ENCODE results near the gene HES3.
A peak's percentile ranks its signal among the peaks of the same experiment; 100 is the strongest.

DNA sequence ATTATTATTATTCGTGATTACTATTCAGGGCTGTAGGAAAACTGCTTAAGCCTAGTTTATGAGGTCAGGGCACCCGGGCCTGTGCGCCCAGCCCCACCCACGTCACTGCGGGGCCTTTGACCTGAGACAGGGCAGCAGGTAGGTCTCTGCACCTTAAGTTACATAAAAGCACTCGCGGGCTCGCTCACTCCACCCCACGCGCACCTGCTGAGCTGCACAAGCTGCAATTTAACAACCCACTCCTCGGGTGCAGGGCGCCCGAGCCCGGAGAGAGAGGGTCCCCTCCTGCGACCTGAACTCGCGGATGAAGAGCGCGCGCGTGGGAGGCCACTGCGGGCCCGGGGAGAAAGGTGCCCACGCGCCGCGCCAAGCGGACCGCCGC, 8.7 kb upstream of the HES3 start:
- TF ChIP-seq, protein P1, sequence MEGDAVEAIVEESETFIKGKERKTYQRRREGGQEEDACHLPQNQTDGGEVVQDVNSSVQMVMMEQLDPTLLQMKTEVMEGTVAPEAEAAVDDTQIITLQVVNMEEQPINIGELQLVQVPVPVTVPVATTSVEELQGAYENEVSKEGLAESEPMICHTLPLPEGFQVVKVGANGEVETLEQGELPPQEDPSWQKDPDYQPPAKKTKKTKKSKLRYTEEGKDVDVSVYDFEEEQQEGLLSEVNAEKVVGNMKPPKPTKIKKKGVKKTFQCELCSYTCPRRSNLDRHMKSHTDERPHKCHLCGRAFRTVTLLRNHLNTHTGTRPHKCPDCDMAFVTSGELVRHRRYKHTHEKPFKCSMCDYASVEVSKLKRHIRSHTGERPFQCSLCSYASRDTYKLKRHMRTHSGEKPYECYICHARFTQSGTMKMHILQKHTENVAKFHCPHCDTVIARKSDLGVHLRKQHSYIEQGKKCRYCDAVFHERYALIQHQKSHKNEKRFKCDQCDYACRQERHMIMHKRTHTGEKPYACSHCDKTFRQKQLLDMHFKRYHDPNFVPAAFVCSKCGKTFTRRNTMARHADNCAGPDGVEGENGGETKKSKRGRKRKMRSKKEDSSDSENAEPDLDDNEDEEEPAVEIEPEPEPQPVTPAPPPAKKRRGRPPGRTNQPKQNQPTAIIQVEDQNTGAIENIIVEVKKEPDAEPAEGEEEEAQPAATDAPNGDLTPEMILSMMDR (IDR thresholded peaks at IDR 0.05) = no peak
- TF ChIP-seq POLR2A (IDR thresholded peaks at IDR 0.05) = peak in 1 of 2 donors; percentile 56

Measured in Peyer's patch (tissue), 4 donors.